ENCODE results near the gene C10orf71. TPM values are rescaled to one million over a fixed set of nuclear protein-coding genes. Genes with fewer than 3 reads are reported as not detected.

The C10orf71 gene
- total RNA-seq, 1 experiment from 2014 or later = not detected

DNA sequence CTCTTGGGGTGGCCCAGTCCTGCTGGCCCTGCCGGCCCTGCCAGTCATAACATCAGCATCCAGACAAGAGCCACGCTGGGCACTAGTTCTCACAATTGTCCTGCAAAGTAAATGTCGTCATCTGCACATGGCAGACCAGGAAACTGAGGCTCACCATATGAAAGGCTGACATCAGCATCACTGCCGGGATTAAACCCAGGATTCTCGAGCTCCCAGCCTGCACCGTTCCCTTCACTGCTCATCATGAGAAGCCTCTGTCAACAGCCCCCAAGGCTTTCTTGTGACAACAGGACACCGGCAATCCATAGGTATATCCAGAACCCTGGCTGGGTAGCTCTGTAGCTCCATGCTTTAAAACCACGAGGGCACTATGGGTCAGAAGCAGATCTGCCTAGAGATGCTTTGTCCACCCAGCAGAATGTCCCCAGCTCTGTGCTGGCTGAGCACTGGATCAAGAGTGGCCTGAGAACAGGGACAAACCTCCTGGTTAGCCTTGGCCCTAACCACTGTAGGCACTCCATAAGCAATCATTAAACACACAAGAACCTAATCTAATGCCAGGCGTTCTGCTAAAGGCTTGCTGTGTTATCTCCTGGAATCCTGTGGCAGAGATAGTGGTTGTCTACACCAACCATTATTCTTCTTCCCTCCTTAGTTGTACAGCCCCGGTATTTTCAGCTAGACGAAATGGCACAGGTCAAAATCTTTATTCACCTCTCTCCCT, 41.2 kb upstream of the C10orf71 start:
- no peak for DNase-seq (ENCODE audit: low read depth, low spot score)
- Histone ChIP-seq H3K9me3 (ENCODE audit: control insufficient read depth in 1 of 2, insufficient read depth in 1 of 2, low read depth in 1 of 2, low read length in 2 of 2) (no peaks in the 10 kb centered on the region), H3K36me3 (ENCODE audit: control insufficient read depth in 1 of 2, insufficient read depth in 2 of 2, low read length in 2 of 2) (no peaks in the 10 kb centered on the region)

More for the DNA sequence above, 41.2 kb upstream of the C10orf71 start:
- H3K4me2 ChIP-seq (ENCODE audit: low read length) = no peak overlapping the region
- H4K20me1 ChIP-seq (ENCODE audit: insufficient read depth) = no peaks in the 10 kb centered on the region
- no TSS peak for BruUV-seq (replicated peaks)
- RAD21 ChIA-PET (ENCODE audit: low non-redundant PET in 1 of 2, low total read pairs in 2 of 2, uncharacterized antibody in 2 of 2, unreplicated experiment in 2 of 2) = no interaction called here
- no peaks in the 10 kb centered on the region for H3K79me2 ChIP-seq (ENCODE audit: insufficient read depth, low read length)
- no peak overlapping the region for H3K27ac ChIP-seq (ENCODE audit: low read depth, low read length)
- no peaks in the 10 kb centered on the region for H3K9me2 ChIP-seq (ENCODE audit: insufficient read depth)
- CTCF ChIA-PET = no interaction called here
- TF ChIP-seq SRF (IDR thresholded peaks at IDR 0.05; ENCODE audit: low read depth) (no peak), EGR1 (IDR thresholded peaks at IDR 0.05; ENCODE audit: low read depth) (no peak), POLR2AphosphoS5 (IDR thresholded peaks at IDR 0.05; ENCODE audit: low read depth, low read length) (no peak), SIN3A (IDR thresholded peaks at IDR 0.05; ENCODE audit: low read depth) (no peak), EZH2 (IDR thresholded peaks at IDR 0.05) (no peak), FOSL1 (IDR thresholded peaks at IDR 0.05; ENCODE audit: low read depth) (no peak), CEBPB (IDR thresholded peaks at IDR 0.05; ENCODE audit: low read depth) (no peak), YY1 (IDR thresholded peaks at IDR 0.05; ENCODE audit: extremely low read depth, insufficient replicate concordance, low read depth, low read length) (no peak), JUND (IDR thresholded peaks at IDR 0.05) (no peak), ZNF274 (IDR thresholded peaks at IDR 0.05; ENCODE audit: low read depth, low read length) (no peak), RAD21 (IDR thresholded peaks at IDR 0.05; ENCODE audit: low read depth) (no peak), ELF1 (IDR thresholded peaks at IDR 0.05; ENCODE audit: borderline replicate concordance, low read depth) (no peak), CBX3 (IDR thresholded peaks at IDR 0.05; ENCODE audit: low read depth) (no peak), EZH2phosphoT487 (IDR thresholded peaks at IDR 0.05; ENCODE audit: borderline replicate concordance) (no peak), SP1 (IDR thresholded peaks at IDR 0.05; ENCODE audit: low read depth) (no peak), ZFX (IDR thresholded peaks at IDR 0.05) (no peak)
- TF ChIP-seq, protein P1, sequence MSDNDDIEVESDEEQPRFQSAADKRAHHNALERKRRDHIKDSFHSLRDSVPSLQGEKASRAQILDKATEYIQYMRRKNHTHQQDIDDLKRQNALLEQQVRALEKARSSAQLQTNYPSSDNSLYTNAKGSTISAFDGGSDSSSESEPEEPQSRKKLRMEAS (IDR thresholded peaks at IDR 0.05) = no peak
- TF ChIP-seq, protein P2, sequence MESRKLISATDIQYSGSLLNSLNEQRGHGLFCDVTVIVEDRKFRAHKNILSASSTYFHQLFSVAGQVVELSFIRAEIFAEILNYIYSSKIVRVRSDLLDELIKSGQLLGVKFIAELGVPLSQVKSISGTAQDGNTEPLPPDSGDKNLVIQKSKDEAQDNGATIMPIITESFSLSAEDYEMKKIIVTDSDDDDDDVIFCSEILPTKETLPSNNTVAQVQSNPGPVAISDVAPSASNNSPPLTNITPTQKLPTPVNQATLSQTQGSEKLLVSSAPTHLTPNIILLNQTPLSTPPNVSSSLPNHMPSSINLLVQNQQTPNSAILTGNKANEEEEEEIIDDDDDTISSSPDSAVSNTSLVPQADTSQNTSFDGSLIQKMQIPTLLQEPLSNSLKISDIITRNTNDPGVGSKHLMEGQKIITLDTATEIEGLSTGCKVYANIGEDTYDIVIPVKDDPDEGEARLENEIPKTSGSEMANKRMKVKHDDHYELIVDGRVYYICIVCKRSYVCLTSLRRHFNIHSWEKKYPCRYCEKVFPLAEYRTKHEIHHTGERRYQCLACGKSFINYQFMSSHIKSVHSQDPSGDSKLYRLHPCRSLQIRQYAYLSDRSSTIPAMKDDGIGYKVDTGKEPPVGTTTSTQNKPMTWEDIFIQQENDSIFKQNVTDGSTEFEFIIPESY (IDR thresholded peaks at IDR 0.05; ENCODE audit: extremely low read depth, insufficient replicate concordance, low read length) = no peak
- TF ChIP-seq, protein P3, sequence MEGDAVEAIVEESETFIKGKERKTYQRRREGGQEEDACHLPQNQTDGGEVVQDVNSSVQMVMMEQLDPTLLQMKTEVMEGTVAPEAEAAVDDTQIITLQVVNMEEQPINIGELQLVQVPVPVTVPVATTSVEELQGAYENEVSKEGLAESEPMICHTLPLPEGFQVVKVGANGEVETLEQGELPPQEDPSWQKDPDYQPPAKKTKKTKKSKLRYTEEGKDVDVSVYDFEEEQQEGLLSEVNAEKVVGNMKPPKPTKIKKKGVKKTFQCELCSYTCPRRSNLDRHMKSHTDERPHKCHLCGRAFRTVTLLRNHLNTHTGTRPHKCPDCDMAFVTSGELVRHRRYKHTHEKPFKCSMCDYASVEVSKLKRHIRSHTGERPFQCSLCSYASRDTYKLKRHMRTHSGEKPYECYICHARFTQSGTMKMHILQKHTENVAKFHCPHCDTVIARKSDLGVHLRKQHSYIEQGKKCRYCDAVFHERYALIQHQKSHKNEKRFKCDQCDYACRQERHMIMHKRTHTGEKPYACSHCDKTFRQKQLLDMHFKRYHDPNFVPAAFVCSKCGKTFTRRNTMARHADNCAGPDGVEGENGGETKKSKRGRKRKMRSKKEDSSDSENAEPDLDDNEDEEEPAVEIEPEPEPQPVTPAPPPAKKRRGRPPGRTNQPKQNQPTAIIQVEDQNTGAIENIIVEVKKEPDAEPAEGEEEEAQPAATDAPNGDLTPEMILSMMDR (IDR thresholded peaks at IDR 0.05 in 2 of 3, conservative IDR thresholded peaks at IDR 0.05 in 1 of 3; ENCODE audit: borderline replicate concordance in 1 of 3, insufficient read depth in 1 of 3, low read depth in 2 of 3, low read length in 2 of 3) = no peak
- TF ChIP-seq, protein P4, sequence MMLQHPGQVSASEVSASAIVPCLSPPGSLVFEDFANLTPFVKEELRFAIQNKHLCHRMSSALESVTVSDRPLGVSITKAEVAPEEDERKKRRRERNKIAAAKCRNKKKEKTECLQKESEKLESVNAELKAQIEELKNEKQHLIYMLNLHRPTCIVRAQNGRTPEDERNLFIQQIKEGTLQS (IDR thresholded peaks at IDR 0.05) = no peak
- ATAC-seq = no peak
- H3K9ac ChIP-seq (ENCODE audit: low read length) = no peak overlapping the region
- POLR2A ChIA-PET = no interaction called here
- H3K4me3 ChIP-seq (replicated peaks in 1 of 2; ENCODE audit: low read depth in 1 of 2, low read length in 2 of 2) = no peak overlapping the region
- H3K27me3 ChIP-seq (ENCODE audit: insufficient read depth, low read length) = peaks cover 53% of the 10 kb centered on the region; the same call in 1 of the 2 replicates
- H2AFZ ChIP-seq (ENCODE audit: low read depth, low read length, poor library complexity, severe bottlenecking) = no peak overlapping the region
- intact Hi-C loops (cut with micrococcal nuclease) = no loop called here
- H3K4me1 ChIP-seq (ENCODE audit: control insufficient read depth in 1 of 2, insufficient read depth in 2 of 2, low read length in 2 of 2) = no peaks in the 10 kb centered on the region

Measured in HCT116 (cell line).